CD4-positive, alpha-beta T cell (primary cell): Measurements from ENCODE around the gene BPIFB2. TPM values are rescaled to one million over a fixed set of nuclear protein-coding genes. Genes with fewer than 3 reads are reported as not detected.
"Not testable (repeated sequence)": the region's sequence is repeated elsewhere in the genome, so short reads cannot be mapped to it uniquely, and the experiment has no call there.

Source experiments
- ATAC-seq: fragments of 200-7000 bp; cut with Tn5 transposase; one replicate; pipeline ENCODE4 v1.10.0; 2022; ENCODE audit warnings: mild to moderate bottlenecking; ENCODE audit not compliant: poor library complexity
- CTCF ChIA-PET: fragments of 350-600 bp; sonication (Branson Sonifier 250); formaldehyde crosslinking; loops from one replicate; lab custom pipeline; 2021; ENCODE audit warnings: antibody characterized with exemption, inconsistent platforms; lab: Charles Lee
- POLR2A ChIA-PET: fragments of 350-600 bp; sonication (Branson Sonifier 250); formaldehyde crosslinking; loops from one replicate; lab custom pipeline; 2021; ENCODE audit warnings: antibody characterized with exemption, inconsistent platforms; lab: Charles Lee
- DNase-seq, 14 experiments: peaks; one replicate each; pipeline ENCODE4 v3.0.0-alpha.2; 2013 to 2020; ENCODE audit warnings: mixed read lengths in 2 of 14
- H3K27ac ChIP-seq, 2 donors: one replicate each; pipeline versions ENCODE4 v1.5.1 to v1.7.0; 2013; ENCODE audit warnings: low read length in 2 of 2, low read depth in 1 of 2, mild to moderate bottlenecking in 1 of 2
- H3K27me3 ChIP-seq, 2 experiments: 1 replicate in 1 of 2; 2 replicates in 1 of 2; pipeline versions ENCODE4 v1.6.1 to v1.7.0; 2013; ENCODE audit warnings: low read length in 2 of 2, control low read depth in 1 of 2, mild to moderate bottlenecking in 1 of 2, moderate library complexity in 1 of 2; ENCODE audit not compliant: insufficient read depth in 2 of 2, control insufficient read depth in 1 of 2
- H3K36me3 ChIP-seq: one replicate; pipeline ENCODE4 v1.6.1; 2013; ENCODE audit warnings: low read length, control low read depth; ENCODE audit not compliant: insufficient read depth
- H3K4me1 ChIP-seq: one replicate; pipeline ENCODE4 v1.6.1; 2013; ENCODE audit warnings: low read length, control low read depth; ENCODE audit not compliant: insufficient read depth
- H3K4me3 ChIP-seq: one replicate; pipeline ENCODE4 v1.5.1; 2013; ENCODE audit warnings: mild to moderate bottlenecking, low read length, moderate library complexity
- H3K9me3 ChIP-seq, 2 experiments: 1 replicate in 1 of 2; 2 replicates in 1 of 2; pipeline versions ENCODE4 v1.6.1 to v1.7.0; 2013; ENCODE audit warnings: low read length in 2 of 2, mild to moderate bottlenecking in 2 of 2, control low read depth in 1 of 2, moderate library complexity in 1 of 2; ENCODE audit not compliant: control insufficient read depth in 1 of 2, insufficient read depth in 1 of 2
- H3K27ac Mint-ChIP-seq: one replicate; pipeline ENCODE4 v1.8.0; 2020; ENCODE audit warnings: mixed read lengths
- H3K27me3 Mint-ChIP-seq: one replicate; pipeline ENCODE4 v1.8.0; 2021; ENCODE audit warnings: mixed read lengths
- H3K36me3 Mint-ChIP-seq: one replicate; pipeline ENCODE4 v1.8.0; 2021; ENCODE audit warnings: low read depth, mixed read lengths
- H3K4me1 Mint-ChIP-seq: one replicate; pipeline ENCODE4 v1.8.0; 2021; ENCODE audit warnings: low read depth, mixed read lengths
- H3K4me3 Mint-ChIP-seq: one replicate; pipeline ENCODE4 v1.8.0; 2020; ENCODE audit warnings: mild to moderate bottlenecking, mixed read lengths
- H3K9me3 Mint-ChIP-seq: one replicate; pipeline ENCODE4 v1.8.0; 2020; ENCODE audit warnings: mixed read lengths
- intact Hi-C, 2 experiments: fragments of 100-400 bp; cut with DNase I in 1 of 2; cut with micrococcal nuclease in 1 of 2; formaldehyde crosslinking; loops; one replicate each; pipeline versions ENCODE4 v1.15.1 to v1.9.0; 2023 to 2025; cut with DNase I, micrococcal nuclease
- total RNA-seq, 174 experiments: library from RNA in 2 of 174; stranded (reverse) in 2 of 174; gene quantifications; one replicate each; pipeline ENCODE4 v1.2.3 and lab custom pipeline; 2021 to 2026
- TF ChIP-seq, protein P1 (sequence below): fragments of 200-600 bp; IDR thresholded peaks from one replicate; pipeline ENCODE4 v1.8.0; 2022; ENCODE audit warnings: antibody characterized with exemption, mild to moderate bottlenecking

BPIFB2 gene
- total RNA-seq, 2 experiments from 2014 or later: not detected

DNA sequence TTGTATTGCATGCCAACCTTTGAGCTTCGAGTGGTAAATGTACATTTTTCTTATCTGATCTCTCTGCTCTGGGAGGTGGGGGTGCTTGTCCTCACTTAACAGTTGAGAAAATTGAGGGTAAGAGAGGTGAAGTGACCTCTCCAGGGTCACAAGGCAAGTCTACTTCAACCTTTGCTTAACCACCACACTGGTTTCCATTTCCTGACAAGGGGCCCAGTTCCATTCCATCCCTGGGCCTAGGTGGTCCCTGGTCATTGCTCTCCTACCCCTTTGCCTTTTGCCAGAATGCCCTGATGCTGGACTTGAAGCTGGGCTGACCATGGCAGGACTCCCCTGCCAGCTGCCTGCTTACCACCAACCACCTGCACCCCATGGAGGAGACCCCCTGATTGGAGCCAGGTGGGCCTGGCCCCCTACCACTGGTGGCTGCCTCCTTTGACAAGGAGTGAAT lies 36.3 kb downstream of the BPIFB2 start:
- H3K4me1 ChIP-seq: no peaks in the 10 kb centered on the region
- TF ChIP-seq, protein P1, sequence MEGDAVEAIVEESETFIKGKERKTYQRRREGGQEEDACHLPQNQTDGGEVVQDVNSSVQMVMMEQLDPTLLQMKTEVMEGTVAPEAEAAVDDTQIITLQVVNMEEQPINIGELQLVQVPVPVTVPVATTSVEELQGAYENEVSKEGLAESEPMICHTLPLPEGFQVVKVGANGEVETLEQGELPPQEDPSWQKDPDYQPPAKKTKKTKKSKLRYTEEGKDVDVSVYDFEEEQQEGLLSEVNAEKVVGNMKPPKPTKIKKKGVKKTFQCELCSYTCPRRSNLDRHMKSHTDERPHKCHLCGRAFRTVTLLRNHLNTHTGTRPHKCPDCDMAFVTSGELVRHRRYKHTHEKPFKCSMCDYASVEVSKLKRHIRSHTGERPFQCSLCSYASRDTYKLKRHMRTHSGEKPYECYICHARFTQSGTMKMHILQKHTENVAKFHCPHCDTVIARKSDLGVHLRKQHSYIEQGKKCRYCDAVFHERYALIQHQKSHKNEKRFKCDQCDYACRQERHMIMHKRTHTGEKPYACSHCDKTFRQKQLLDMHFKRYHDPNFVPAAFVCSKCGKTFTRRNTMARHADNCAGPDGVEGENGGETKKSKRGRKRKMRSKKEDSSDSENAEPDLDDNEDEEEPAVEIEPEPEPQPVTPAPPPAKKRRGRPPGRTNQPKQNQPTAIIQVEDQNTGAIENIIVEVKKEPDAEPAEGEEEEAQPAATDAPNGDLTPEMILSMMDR: no peak
- no peak overlapping the region for H3K4me3 Mint-ChIP-seq
- DNase-seq (no peak), ATAC-seq (no peak)
- H3K36me3 ChIP-seq: no peaks in the 10 kb centered on the region
- ChIA-PET CTCF (no interaction called here), POLR2A (no interaction called here)
- intact Hi-C loops: no loop called here
- H3K27ac Mint-ChIP-seq: no peak overlapping the region
- peaks cover 7% of the 10 kb centered on the region for H3K9me3 Mint-ChIP-seq
- H3K27me3 ChIP-seq: no peaks in the 10 kb centered on the region
- no peaks in the 10 kb centered on the region for H3K36me3 Mint-ChIP-seq
- no peak overlapping the region for H3K27ac ChIP-seq
- no peak overlapping the region for H3K4me3 ChIP-seq
- H3K27me3 Mint-ChIP-seq: no peaks in the 10 kb centered on the region
- no peaks in the 10 kb centered on the region for H3K4me1 Mint-ChIP-seq
- H3K9me3 ChIP-seq: peaks cover 10 to 23% of the 10 kb centered on the region in 2 experiments

DNA sequence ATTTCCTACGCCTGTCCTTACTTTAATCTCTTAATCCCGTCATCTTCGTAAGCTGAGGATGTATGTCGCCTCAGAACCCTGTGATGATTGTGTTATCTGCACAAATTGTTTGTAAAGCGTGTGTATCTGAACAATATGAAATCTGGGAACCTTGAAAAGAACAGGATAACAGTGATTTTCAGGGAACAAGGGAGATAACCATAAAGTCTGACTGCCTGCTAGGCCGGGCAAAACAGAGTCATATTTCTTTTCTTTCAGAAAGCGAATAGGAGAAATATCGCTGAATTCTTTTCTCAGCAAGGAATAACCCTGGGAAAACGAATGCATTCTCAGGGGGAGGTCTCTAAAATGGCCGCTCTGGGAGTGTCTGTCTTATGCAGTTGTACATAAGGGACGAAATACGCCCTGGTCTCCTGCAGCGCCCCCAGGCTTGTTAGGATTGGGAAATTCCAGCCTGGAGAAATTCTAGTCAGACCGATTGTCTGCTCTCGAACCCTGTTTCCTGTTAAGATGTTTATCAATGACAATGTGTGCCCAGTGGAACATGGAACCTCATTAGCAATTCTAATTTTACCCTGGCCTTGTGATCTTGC lies 37.7 kb downstream of the BPIFB2 start:
- H3K27me3 ChIP-seq, H3K9me3 Mint-ChIP-seq, H3K4me1 Mint-ChIP-seq, H3K4me3 Mint-ChIP-seq, H3K36me3 Mint-ChIP-seq, H3K27me3 Mint-ChIP-seq, DNase-seq, intact Hi-C loops, H3K4me1 ChIP-seq, POLR2A ChIA-PET, H3K36me3 ChIP-seq, H3K27ac Mint-ChIP-seq, ATAC-seq, H3K4me3 ChIP-seq, H3K27ac ChIP-seq, CTCF ChIA-PET: not testable (repeated sequence)
- H3K9me3 ChIP-seq: peaks cover 10 to 23% of the 10 kb centered on the region in 2 experiments

DNA sequence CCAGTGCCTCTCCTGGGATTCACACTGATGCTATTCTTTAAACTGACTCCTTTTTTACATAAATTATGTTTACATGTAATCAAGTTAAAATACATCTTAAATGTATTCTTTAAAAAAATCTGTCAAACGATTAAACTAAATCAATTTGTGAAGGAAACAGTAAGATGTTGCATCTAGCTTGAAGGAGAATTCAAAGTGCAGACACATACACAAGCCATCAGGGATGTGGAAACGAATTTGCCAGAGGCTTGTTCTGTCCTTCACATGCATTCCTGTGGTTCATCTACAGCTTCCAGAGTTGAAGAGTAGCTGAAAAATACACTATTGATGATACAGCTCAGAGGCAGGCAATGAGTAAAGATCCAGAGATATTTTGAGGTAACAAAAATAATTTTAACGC lies 38.9 kb downstream of the BPIFB2 start:
- Mint-ChIP-seq H3K27ac (no peak overlapping the region), H3K36me3 (no peaks in the 10 kb centered on the region), H3K27me3 (no peaks in the 10 kb centered on the region), H3K9me3 (peaks cover 7% of the 10 kb centered on the region), H3K4me3 (no peak overlapping the region), H3K4me1 (no peaks in the 10 kb centered on the region)
- ChIA-PET CTCF (no interaction called here), POLR2A (no interaction called here)
- H3K4me3 ChIP-seq: no peak overlapping the region
- no peak for DNase-seq
- H3K27ac ChIP-seq: no peak overlapping the region
- H3K4me1 ChIP-seq: no peaks in the 10 kb centered on the region
- no peaks in the 10 kb centered on the region for H3K36me3 ChIP-seq
- intact Hi-C loops: no loop called here
- peaks cover 10 to 23% of the 10 kb centered on the region in 2 experiments for H3K9me3 ChIP-seq
- H3K27me3 ChIP-seq: no peaks in the 10 kb centered on the region
- TF ChIP-seq, protein P1: no peak
- no peak for ATAC-seq

DNA sequence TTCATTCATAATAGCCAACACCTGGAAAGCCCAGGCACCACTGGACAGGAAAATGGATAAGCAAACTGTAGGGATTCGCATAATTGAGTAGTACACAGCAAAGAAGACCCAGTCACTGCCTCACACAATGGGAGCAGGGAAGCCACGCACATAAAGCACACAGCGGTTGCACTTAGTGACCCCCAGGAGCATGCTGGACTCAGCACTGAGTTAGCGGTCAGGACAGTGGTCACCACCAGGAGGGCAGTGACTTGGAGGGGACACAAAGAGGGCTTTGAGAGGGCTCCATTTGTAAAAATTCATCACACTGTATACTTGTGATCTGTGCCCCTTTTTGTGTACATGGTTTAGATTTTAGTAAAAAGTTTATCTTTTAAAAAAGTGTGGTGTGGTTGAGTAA lies 43.8 kb downstream of the BPIFB2 start:
- CTCF ChIA-PET: interaction anchor here (0.9 kb wide), 1 partner anchor 9 kb away, joined by 3 read pairs; no protein-coding TSS in a partner anchor
- TF ChIP-seq, protein P1: no peak
- POLR2A ChIA-PET: no interaction called here

More for the DNA sequence above, 43.8 kb downstream of the BPIFB2 start:
- intact Hi-C loops: no loop called here
- H3K27me3 Mint-ChIP-seq: no peaks in the 10 kb centered on the region
- DNase-seq: no peak
- no peaks in the 10 kb centered on the region for H3K4me1 Mint-ChIP-seq
- ATAC-seq: no peak
- H3K27ac Mint-ChIP-seq: no peak overlapping the region
- H3K9me3 Mint-ChIP-seq: no peaks in the 10 kb centered on the region
- Histone ChIP-seq H3K4me3 (no peak overlapping the region), H3K4me1 (no peaks in the 10 kb centered on the region), H3K36me3 (no peaks in the 10 kb centered on the region), H3K27me3 (no peaks in the 10 kb centered on the region), H3K9me3 (peaks cover 3 to 9% of the 10 kb centered on the region in 2 experiments), H3K27ac (no peak overlapping the region)
- no peak overlapping the region for H3K4me3 Mint-ChIP-seq
- H3K36me3 Mint-ChIP-seq: no peaks in the 10 kb centered on the region
